Astrocyte of the hippocampus (primary cell): Measurements from ENCODE around the gene RBM7.
A peak's percentile ranks its signal among the peaks of the same experiment; 100 is the strongest.

Experiments
- DNase-seq: peaks from one replicate; pipeline ENCODE4 v3.0.0; 2011; ENCODE audit warnings: low read depth, low spot score

RBM7 gene

GRCh38 chr11:114396916-114397315 is 3.5 kb upstream of the RBM7 start:
- DNase-seq = no peak

- no peak for DNase-seq
These were observed 3.0 kb upstream of the RBM7 start for GRCh38 chr11:114397349-114397982.

- no peak for DNase-seq
These were observed 2.1 kb upstream of the RBM7 start for GRCh38 chr11:114398303-114398920.

- no peak for DNase-seq
These were observed 813 bp upstream of the RBM7 start for GRCh38 chr11:114399490-114400215.

- DNase-seq = no peak
These were observed 403 bp downstream of the RBM7 start for GRCh38 chr11:114400915-114401223.

- peak; percentile 21 for DNase-seq
These were observed 845 bp downstream of the RBM7 start for GRCh38 chr11:114401311-114401710.

GRCh38 chr11:114412946-114413345 is 12.5 kb downstream of the RBM7 start:
- no peak for DNase-seq

GRCh38 chr11:114413958-114414357 is 13.5 kb downstream of the RBM7 start:
- DNase-seq = no peak

- DNase-seq = peak; percentile 85
These were observed 16.0 kb downstream of the RBM7 start for GRCh38 chr11:114416441-114416961.

GRCh38 chr11:114426280-114426679 is 25.8 kb downstream of the RBM7 start:
- DNase-seq = no peak

- DNase-seq = no peak
These were observed 29.8 kb downstream of the RBM7 start for GRCh38 chr11:114430290-114430689.

GRCh38 chr11:114432893-114433292 is 32.4 kb downstream of the RBM7 start:
- no peak for DNase-seq

GRCh38 chr11:114433376-114433775 is 32.9 kb downstream of the RBM7 start:
- DNase-seq = no peak

GRCh38 chr11:114438303-114438702 is 37.8 kb downstream of the RBM7 start:
- DNase-seq = peak; percentile 45

GRCh38 chr11:114439229-114440120 is 39.0 kb downstream of the RBM7 start, which contains the start of gene REXO2:
REXO2 (plus strand) TSS chr11:114439467; CDS start chr11:114439529, 62 bp downstream.
- peak; percentile 98 for DNase-seq

- no peak for DNase-seq
These were observed 39.8 kb downstream of the RBM7 start for GRCh38 chr11:114440121-114440860.

- DNase-seq = no peak
These were observed 40.7 kb downstream of the RBM7 start for GRCh38 chr11:114440971-114441763.

GRCh38 chr11:114441921-114442320 is 41.5 kb downstream of the RBM7 start:
- DNase-seq = no peak

- DNase-seq = no peak
These were observed 42.1 kb downstream of the RBM7 start for GRCh38 chr11:114442536-114442935.

- DNase-seq = no peak
These were observed 47.0 kb downstream of the RBM7 start for GRCh38 chr11:114447444-114447843.
